Cardiac atrium fibroblast (primary cell): ENCODE results near the gene GSTO1. TPM values are rescaled to one million over a fixed set of nuclear protein-coding genes. Genes with fewer than 3 reads are reported as not detected.

Source experiments
- total RNA-seq: library from RNA; depleted of rRNA; stranded (reverse); fragments of >200 nt; gene quantifications from 2 replicates; pipeline ENCODE4 v1.2.3, GENCODE V29; 2015

GSTO1 gene
- 159 and 195 TPM in 2 replicates for total RNA-seq

DNA sequence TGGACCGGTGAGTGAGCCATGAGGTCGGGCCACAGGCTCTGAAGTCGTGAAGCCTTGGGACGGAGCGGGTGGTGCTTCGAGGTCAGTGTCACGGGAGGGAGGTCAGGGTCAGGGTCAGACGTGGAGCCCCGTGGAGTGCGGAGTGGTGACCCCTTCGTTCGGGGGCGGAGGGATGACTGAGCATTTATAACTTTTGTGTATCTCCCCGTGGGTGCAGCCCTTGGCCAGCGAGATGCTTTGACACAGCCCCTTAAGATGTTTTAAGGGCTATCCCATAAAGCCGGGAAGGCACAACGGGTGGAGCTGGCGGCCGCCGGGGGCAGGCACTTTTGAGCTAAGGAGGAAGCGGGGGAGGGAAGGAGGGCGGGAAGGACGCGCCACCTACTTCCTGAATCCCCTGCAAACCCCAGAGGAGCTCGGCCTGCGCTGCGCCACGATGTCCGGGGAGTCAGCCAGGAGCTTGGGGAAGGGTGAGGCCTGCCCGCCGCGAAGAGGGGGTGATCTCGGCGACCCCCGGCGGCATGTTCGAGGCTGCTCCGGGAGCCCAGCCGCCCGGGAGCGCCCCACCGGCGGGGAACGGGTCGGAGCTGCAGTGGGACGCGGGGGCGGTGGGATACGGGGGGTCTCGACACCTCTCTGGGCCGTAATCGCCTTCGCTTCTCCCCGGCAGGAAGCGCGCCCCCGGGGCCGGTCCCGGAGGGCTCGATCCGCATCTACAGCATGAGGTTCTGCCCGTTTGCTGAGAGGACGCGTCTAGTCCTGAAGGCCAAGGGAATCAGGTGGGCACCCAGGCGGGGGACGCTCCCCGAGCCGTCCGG is at the start of gene GSTO1:
TSS of gene GSTO1 (plus strand) at position 400 of the 818 bp plus-strand sequence. CDS start at position 437, 37 bp downstream.

DNA sequence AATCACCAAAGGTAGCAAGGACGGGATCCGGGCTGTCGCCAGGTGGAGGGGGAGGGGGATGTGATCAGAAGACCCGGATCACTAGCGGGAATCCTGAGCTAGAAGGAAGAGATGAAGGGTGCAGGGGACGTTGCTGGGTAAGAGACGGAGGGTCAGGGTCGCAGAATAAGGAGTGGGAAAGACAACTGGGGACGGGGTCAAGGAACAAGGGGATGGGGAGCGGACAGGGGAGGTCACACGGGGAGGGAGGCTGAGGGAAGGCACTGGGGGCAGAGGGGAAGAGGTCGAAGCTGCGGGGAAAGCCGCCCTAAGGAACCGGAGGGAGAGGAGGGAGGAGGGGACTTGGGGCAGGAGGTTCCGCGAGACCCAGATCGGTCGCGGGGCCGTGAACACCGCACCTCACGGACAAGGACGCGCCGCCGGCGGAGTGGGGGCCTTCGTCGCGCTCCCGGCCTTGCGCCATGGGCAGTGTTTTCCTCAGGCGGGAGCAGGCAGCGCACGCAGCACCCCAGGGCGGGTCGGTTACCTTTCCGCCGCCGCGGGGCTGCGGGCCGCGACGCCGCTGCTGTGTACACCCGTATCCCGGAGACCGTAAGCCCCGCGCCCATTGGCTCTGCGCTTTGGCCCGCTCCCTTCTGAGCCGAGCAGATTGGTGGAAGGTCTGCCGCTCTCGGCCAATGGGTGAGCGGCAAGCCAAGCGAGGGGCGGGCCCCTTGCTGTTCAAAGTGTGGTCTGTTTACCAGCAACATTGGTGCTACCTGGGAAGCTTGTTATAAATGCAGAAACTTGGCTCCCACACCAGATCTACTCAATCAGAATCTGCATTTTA is 22.7 kb upstream of the GSTO1 start, which contains the start of gene CFAP43:
TSS of gene CFAP43 (minus strand) at position 581 of the 829 bp plus-strand sequence. CDS start at position 463, 118 bp downstream.

DNA sequence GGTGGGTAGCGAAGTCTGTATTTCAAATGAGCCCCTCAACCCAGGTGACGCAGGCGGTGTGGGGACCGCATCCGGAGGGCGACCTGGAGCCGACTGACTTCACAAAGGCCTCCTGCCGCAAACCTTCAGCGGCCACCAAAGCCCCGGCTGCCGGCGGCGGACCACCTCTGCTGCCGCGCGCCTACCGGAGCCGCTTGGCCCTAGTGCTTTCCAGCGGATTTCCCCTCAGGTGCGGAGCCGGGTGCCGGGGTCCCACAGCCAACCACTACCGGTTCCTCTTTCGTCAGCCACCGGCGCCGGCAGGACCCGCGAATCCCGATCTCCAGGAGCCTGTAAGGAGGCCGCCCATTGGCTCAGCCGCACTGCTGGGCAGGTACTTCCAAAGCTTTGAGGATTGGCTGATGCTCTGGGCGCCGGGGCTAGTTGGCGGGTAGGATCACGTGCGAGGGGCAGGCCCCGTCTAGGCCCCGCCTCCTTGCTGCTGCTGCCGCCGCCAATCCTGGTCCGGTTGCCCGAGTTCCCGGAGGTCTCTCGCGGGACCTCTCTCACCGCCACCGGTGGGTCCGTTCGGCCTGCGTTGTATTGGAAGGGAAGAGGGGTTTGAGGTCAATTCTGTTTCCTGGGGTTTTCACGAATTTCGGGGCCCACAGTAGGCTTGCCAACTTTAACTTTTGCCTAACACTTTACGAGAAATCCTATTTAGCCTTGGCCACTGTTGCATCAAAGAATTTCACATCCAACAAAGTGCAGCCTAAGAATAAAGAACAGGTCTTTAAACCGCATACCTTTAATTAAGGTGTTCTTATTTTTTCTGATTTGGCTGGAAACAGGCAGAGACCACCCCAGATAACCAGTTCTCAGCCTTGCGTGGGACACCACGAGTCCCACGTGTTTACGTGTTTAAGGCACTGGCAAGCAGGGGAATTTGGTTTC is 14.3 kb downstream of the GSTO1 start, which contains the start of gene GSTO2:
TSS of gene GSTO2 (plus strand) at position 472 of the 933 bp plus-strand sequence. CDS start 5,732 bp downstream, outside the sequence.

Other genes starting within 250 kb of the GSTO1 start
- gene COL17A1, start 169.0 kb upstream of the GSTO1 start, total RNA-seq = 0.16 and 0.36 TPM in 2 replicates
- gene SFR1, start 132.7 kb upstream of the GSTO1 start, total RNA-seq = 7.1 and 10.7 TPM in 2 replicates
- gene CFAP43, start 22.5 kb upstream of the GSTO1 start, total RNA-seq = not detected in 2 replicates
- gene GSTO2, start 14.3 kb downstream of the GSTO1 start, total RNA-seq = 0.32 and 0.36 TPM in 2 replicates
- 18.0 and 18.4 TPM in 2 replicates for gene ITPRIP, start 83.6 kb downstream of the GSTO1 start, total RNA-seq
- gene CFAP58, start 98.9 kb downstream of the GSTO1 start, total RNA-seq = under 0.01 TPM in 1 of 2 replicates, not detected in the other